IPS-NIHi11 (cell line): ENCODE results near the gene TMEM154.

Experiments used
- DNase-seq: peaks from one replicate; pipeline ENCODE4 v3.0.0; 2012; ENCODE audit warnings: mixed read lengths, low spot score

Gene TMEM154

GRCh38 chr4:152590179-152591031, 89.4 kb downstream of the TMEM154 start:
- DNase-seq = no peak

DNA sequence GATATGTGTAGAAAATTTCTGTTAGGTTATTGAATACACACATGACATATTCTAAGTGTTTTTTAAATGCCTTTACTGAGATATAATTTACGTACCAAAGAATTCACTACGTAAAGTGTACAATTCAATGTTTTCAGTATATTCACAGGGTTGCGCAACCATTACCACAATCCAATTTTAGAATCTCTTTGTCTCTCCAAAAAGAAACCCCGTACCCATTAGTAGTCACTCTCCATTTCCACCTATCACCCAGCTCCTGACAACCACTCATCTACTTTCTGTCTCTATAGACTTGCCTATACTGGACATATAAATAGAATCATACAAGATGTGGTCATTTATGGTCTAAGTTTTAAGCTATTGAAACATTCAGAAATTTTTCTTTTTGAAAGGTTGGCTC, 90.9 kb downstream of the TMEM154 start:
- no peak for DNase-seq

DNA sequence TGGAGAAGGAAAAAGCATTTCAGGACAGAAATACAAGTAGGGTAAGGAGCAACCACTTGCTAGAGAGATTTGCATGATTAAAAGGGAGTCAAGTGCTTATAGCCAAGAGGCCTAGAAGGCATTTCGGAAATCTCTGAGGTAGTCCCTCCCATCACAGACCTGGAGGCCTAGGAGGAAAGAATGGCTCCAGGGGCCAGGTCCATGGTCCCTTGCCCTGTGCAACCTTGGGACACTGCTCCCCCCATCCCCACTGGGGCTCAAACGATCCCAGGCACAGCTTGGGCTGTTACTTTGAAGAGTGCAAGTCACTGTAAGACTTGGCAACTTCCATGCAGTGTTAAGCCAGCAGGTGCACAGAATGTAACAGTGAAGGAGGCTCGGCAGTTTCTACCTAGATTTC, 92.7 kb downstream of the TMEM154 start:
- DNase-seq = no peak

DNA sequence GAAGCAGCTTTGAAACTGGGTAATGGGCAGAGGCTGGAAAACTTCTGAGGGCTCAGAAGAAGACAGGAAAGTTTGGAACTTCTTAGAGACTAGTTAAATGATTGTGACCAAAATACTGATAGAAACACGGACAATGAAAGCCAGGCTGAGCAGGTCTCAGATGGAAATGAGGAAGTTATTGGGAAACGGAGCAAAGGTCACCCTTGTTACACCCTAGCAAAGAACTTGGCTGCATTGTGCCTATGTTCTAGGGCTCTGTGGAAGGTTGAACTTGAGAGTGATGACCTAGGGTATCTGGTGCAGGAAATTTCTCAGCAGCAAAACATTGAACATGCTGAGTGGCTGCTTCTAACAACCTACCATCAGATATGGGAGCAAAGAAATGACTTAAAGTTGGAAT, 93.1 kb downstream of the TMEM154 start:
- DNase-seq = no peak

GRCh38 chr4:152585023-152585441, 94.8 kb downstream of the TMEM154 start:
- no peak for DNase-seq

DNA sequence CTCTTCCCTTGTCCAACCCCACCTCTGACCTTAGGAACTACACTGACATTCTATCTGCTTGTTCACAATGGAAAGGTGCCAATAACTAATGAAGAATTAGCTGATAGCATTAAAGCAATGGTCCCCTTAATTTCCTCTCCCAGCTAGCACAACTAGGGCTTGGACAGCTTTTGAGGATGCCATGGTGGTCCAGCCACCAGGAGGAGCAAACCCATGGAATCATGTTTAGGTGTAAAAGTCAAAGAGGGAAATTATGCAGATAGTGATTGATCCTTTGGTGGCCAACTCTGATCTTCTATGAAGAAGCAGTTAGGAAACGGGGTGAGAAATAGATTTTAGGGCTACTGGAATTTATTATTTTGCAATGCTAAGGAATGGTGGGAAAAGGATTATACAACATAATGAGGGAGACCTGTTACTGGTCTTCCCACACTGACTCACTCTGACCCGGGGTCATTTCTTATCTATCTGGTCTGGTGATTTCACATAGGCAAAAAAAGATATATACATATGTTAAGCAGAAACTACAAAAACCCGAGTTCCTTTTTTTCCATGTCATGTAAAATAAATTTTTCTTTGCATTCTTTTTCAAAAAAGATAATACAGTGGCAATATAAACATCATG, 98.1 kb downstream of the TMEM154 start:
- DNase-seq = no peak

- DNase-seq = no peak
Observed at GRCh38 chr4:152579916-152580315, 99.9 kb downstream of the TMEM154 start.

- no peak for DNase-seq
Observed at GRCh38 chr4:152579107-152579764, 100.6 kb downstream of the TMEM154 start.

DNA sequence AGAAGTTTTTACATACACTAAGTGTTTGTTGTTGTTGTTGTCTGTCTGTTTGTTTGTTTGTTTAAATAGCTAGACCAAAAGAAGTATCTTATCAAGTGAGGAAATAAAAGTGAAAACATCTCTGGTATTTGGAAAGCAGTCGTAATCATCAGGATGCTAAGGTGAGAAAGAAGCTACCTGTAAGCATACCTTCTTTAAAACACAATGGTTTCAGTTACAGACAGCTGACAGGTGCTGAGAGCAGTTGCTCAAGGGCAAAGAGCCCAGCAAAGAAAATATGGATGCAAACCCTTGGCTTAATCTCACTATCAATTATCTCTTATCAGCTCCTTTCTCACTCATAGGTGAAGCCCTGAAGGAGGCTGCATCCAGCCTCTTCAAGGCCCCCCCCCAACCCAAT, 101.1 kb downstream of the TMEM154 start:
- DNase-seq = no peak

GRCh38 chr4:152577708-152578396, 101.9 kb downstream of the TMEM154 start:
- no peak for DNase-seq

DNA sequence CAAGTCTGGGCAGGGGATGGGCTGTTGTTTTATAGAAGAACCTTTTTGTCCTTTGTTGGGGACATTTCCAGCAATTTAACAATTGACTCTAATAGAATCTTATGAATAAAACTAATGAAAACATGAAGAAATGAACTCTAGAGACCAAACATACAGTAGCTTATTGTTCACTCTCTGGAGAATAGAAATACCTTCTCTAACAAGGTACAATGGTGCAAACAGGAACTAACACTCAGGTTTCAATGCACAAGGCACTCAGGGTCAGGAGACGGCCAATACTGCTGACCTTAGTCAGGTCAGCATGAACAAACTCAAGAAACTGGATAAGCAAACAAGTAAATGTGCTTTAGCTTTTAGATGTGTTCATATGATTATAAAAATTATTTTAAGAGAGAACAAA, 104.3 kb downstream of the TMEM154 start:
- DNase-seq = no peak

GRCh38 chr4:152573861-152574260, 105.9 kb downstream of the TMEM154 start:
- DNase-seq = no peak

DNA sequence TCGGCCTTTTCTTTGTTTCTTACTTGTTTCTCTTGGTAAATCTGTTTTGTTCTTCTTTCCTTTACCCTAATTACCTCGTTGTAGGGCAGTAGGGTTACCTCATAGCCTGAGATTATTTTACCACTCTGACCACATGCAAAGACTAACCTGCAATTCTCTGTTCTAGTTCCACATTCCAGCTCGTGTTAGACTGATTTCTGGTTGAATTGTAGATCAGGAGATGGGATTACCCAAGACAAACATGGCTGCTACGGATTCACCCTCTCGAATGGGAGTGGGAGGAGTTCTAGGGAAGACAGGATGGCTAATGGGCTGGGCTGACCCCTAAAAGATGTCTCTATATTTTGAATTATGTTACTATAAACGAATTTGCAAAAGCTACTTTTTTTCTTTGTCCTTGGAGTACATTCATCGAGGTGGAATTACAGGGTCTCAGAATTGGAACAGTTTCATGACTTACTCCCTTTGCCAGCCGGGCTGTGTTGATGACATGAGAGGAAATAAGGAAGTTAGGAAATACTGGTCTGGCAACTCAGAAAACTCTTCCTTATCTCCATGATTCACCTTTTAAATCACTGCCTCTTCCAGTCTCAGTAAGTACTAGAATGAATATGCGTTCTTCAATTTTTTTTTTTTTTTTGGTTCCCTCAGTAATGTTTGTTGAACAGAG, 107.2 kb downstream of the TMEM154 start:
- no peak for DNase-seq

- no peak for DNase-seq
Observed at GRCh38 chr4:152571770-152572169, 108.0 kb downstream of the TMEM154 start.

GRCh38 chr4:152571296-152571695, 108.5 kb downstream of the TMEM154 start:
- DNase-seq = no peak
